Mucosa of stomach (tissue), 1 donor: ENCODE measurements around the gene SFRP5.

Experiments
- H3K27me3 ChIP-seq: one replicate; pipeline ENCODE4 v1.7.0; 2013; ENCODE audit warnings: mild to moderate bottlenecking, low read length; ENCODE audit not compliant: control insufficient read depth, insufficient read depth
- H3K36me3 ChIP-seq: one replicate; pipeline ENCODE4 v1.7.0; 2013; ENCODE audit warnings: low read length; ENCODE audit not compliant: control insufficient read depth, insufficient read depth
- H3K4me1 ChIP-seq: one replicate; pipeline ENCODE4 v1.7.0; 2013; ENCODE audit warnings: mild to moderate bottlenecking, low read length; ENCODE audit not compliant: control insufficient read depth, insufficient read depth
- H3K4me3 ChIP-seq: one replicate; pipeline ENCODE4 v1.7.0; 2013; ENCODE audit warnings: low read length
- H3K9ac ChIP-seq: one replicate; pipeline ENCODE4 v1.7.0; 2013; ENCODE audit warnings: mild to moderate bottlenecking, low read length, moderate library complexity
- H3K9me3 ChIP-seq: one replicate; pipeline ENCODE4 v1.7.0; 2013; ENCODE audit warnings: mild to moderate bottlenecking, low read length, moderate library complexity; ENCODE audit not compliant: control insufficient read depth
- donor health status: Pancreatic carcinoma.

SFRP5 gene

GRCh38 chr10:97771913-97772823 lies at the start of gene SFRP5:
Gene SFRP5, minus strand, starts transcription at chr10:97771999. Its CDS starts 166 bp downstream, at chr10:97771833.
- Histone ChIP-seq H3K4me1 (peaks cover 20% of the 10 kb centered on the region), H3K36me3 (no peaks in the 10 kb centered on the region), H3K9ac (no peak within 1 kb of the TSS), H3K9me3 (no peaks in the 10 kb centered on the region), H3K4me3 (no peak within 1 kb of the TSS), H3K27me3 (peaks cover 47% of the 10 kb centered on the region)

- Histone ChIP-seq H3K27me3 (peaks cover 3% of the 10 kb centered on the region), H3K4me1 (peaks cover 8% of the 10 kb centered on the region), H3K36me3 (no peaks in the 10 kb centered on the region), H3K4me3 (no peak overlapping the region), H3K9ac (no peak overlapping the region), H3K9me3 (no peaks in the 10 kb centered on the region)
Measured at GRCh38 chr10:97820096-97820704, 48.4 kb upstream of the SFRP5 start.

- peaks cover 1% of the 10 kb centered on the region for H3K4me1 ChIP-seq
- no peak overlapping the region for H3K9ac ChIP-seq
- no peaks in the 10 kb centered on the region for H3K27me3 ChIP-seq
- no peaks in the 10 kb centered on the region for H3K36me3 ChIP-seq
- H3K4me3 ChIP-seq, result no peak overlapping the region
- H3K9me3 ChIP-seq, result no peaks in the 10 kb centered on the region
Measured at GRCh38 chr10:97818572-97818971, 46.8 kb upstream of the SFRP5 start.

DNA sequence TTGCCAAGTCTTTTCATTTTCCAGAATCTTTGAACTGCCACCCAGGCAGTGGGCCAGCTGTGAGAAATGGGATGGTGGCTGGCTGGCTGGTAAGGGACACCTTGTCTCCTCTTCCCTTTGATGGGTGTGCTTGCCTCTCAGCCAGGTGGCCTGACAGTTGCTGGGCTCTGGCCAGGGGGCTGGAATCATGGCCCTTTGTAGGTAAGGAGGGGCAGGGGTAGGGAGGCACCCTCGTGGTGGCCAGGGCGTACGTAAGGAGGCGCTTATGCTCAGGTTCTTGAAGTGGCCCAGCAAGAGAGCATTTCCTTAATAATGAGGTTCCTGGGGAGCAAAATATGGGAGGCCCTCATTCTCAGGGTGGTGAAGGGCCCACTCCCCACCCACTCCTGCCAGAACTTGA lies 44.8 kb upstream of the SFRP5 start:
- Histone ChIP-seq H3K9me3 (no peaks in the 10 kb centered on the region), H3K9ac (no peak overlapping the region), H3K36me3 (no peaks in the 10 kb centered on the region), H3K27me3 (no peaks in the 10 kb centered on the region), H3K4me3 (no peak overlapping the region), H3K4me1 (no peaks in the 10 kb centered on the region)

- Histone ChIP-seq H3K27me3 (no peaks in the 10 kb centered on the region), H3K9ac (no peak overlapping the region), H3K4me3 (no peak overlapping the region), H3K36me3 (no peaks in the 10 kb centered on the region), H3K4me1 (no peaks in the 10 kb centered on the region), H3K9me3 (no peaks in the 10 kb centered on the region)
Measured at GRCh38 chr10:97814996-97815395, 43.2 kb upstream of the SFRP5 start.

GRCh38 chr10:97813311-97813710 lies 41.5 kb upstream of the SFRP5 start:
- no peaks in the 10 kb centered on the region for H3K27me3 ChIP-seq
- H3K9ac ChIP-seq, result no peak overlapping the region
- no peaks in the 10 kb centered on the region for H3K9me3 ChIP-seq
- no peak overlapping the region for H3K4me3 ChIP-seq
- H3K4me1 ChIP-seq, result no peaks in the 10 kb centered on the region
- H3K36me3 ChIP-seq, result no peaks in the 10 kb centered on the region

DNA sequence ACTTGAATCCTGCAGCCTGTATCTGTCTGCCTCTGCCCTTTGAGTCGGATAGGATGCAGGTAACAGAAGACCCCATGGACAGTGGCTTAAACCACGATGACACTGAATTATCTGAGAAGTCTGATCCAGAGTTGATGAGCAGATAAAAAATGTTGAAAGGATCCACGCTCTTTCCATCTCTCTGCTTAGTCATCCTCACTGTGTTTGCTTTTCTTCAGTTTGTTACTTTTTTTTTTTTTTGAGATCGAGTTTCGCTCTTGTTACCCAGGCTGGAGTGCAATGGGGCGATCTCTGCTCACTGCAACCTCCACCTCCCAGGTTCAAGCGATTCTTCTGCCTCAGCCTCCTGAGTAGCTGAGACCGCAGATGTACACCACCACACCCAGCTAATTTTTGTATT lies 40.9 kb upstream of the SFRP5 start:
- no peaks in the 10 kb centered on the region for H3K27me3 ChIP-seq
- H3K36me3 ChIP-seq, result no peaks in the 10 kb centered on the region
- no peaks in the 10 kb centered on the region for H3K9me3 ChIP-seq
- H3K4me3 ChIP-seq, result no peak overlapping the region
- H3K9ac ChIP-seq, result no peak overlapping the region
- H3K4me1 ChIP-seq, result no peaks in the 10 kb centered on the region

DNA sequence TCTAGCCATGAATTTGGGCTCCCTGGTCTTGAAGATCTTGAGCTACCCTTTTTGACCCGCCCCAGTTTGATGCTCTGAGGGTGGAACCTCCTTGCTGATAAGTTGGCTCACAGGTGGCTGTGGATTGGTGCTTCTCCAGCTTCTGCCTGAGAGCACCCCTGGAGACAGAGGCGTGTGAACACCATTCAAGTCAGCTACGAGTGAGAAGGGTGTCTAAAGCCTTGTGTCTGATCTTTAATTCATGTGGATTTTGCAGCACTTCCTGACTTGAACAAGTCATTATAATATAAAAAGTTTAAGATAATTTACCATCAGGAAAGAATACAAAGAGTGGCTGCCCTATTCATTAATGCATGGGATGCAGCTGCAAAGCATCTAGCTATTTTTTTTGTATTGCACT lies 40.2 kb upstream of the SFRP5 start:
- H3K9ac ChIP-seq, result no peak overlapping the region
- H3K9me3 ChIP-seq, result no peaks in the 10 kb centered on the region
- no peaks in the 10 kb centered on the region for H3K27me3 ChIP-seq
- H3K36me3 ChIP-seq, result no peaks in the 10 kb centered on the region
- H3K4me1 ChIP-seq, result no peaks in the 10 kb centered on the region
- no peak overlapping the region for H3K4me3 ChIP-seq

- no peak overlapping the region for H3K9ac ChIP-seq
- H3K9me3 ChIP-seq, result no peaks in the 10 kb centered on the region
- no peaks in the 10 kb centered on the region for H3K27me3 ChIP-seq
- no peaks in the 10 kb centered on the region for H3K4me1 ChIP-seq
- no peaks in the 10 kb centered on the region for H3K36me3 ChIP-seq
- no peak overlapping the region for H3K4me3 ChIP-seq
Measured at GRCh38 chr10:97810446-97810845, 38.6 kb upstream of the SFRP5 start.

DNA sequence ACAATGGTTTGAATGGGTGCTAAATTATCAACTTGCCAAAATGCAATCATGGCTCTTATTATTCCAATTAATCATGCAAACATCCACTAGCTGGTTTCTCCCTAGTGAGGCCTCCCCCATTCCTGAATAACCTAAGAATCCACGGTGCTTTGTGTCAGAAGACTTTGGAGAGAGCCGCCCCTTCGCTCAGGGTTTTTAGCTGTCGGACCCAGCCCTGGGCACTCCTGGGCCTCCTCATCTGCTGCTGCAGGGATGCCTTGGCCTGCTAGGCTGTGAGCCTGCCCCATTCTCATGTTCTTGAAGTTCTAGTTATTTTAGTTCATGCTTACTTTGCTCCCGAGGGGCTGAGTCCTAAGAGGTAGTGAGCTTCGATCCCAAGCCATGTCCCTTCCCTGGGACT lies 34.1 kb upstream of the SFRP5 start:
- no peaks in the 10 kb centered on the region for H3K9me3 ChIP-seq
- no peaks in the 10 kb centered on the region for H3K27me3 ChIP-seq
- no peak overlapping the region for H3K9ac ChIP-seq
- no peaks in the 10 kb centered on the region for H3K4me1 ChIP-seq
- no peaks in the 10 kb centered on the region for H3K36me3 ChIP-seq
- no peak overlapping the region for H3K4me3 ChIP-seq

DNA sequence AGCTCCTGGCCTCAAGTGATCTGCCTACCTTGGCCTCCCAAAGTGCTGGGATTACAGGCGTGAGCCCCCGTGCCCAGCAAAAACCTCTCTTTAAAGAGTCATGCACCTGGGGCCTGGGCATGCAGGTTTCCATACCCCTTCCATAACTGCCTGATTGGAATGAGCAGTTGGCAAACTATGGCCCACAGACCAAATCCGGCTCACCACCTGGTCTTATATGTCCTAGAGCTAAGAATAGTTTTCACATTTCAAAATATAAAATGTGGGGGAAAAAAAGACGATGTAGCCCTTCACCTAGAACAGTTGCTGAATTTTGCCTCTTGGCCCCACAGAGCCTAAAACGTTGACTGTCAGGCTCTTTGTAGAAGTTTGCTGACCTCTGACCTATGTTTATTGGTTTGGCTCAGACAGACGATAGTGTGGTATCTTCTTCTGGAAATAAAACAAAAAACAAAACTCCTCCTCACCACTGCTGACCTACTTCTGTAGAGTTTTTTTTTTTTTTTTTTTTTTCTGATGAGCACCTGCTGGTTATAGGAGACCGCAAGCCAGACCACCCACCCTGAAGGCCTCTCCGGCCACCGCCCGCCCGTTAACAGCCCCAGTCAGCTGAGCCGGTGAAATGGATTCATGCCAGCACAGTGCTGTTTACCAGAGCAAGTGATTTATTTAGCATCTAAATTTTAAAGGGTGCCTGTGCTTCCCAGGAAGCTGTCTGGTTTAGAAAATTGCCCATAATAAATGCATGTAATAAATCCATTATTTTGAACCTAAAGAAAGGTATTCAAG lies 33.5 kb upstream of the SFRP5 start:
- Histone ChIP-seq H3K9ac (no peak overlapping the region), H3K36me3 (no peaks in the 10 kb centered on the region), H3K4me3 (no peak overlapping the region), H3K9me3 (no peaks in the 10 kb centered on the region), H3K27me3 (no peaks in the 10 kb centered on the region), H3K4me1 (no peaks in the 10 kb centered on the region)

DNA sequence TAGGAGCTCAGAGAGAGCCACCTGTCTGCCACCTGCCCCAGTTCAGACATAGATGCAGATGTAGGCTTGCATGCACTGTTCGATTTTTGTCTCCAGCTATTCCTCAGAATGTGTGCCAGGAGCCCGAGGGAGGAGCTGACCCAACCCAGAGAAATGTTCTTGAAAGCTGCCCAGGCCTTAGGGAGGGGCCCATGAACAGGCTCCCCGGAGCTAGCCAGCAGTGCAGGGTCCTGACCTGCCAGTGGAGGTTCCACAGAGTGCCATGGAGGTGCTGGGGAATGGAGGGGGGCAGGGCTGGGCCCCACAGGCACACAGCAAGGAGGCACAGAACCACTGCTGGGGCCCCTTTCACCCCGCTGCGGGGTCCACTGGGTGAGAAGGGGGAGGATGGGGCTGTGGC lies 29.6 kb upstream of the SFRP5 start:
- no peak overlapping the region for H3K4me3 ChIP-seq
- H3K9me3 ChIP-seq, result no peaks in the 10 kb centered on the region
- peaks cover 5% of the 10 kb centered on the region for H3K27me3 ChIP-seq
- H3K36me3 ChIP-seq, result no peaks in the 10 kb centered on the region
- no peak overlapping the region for H3K9ac ChIP-seq
- no peaks in the 10 kb centered on the region for H3K4me1 ChIP-seq
